Endodermal cell (in vitro differentiated cells): ENCODE data around the gene TIMP4. TPM values are rescaled to one million over a fixed set of nuclear protein-coding genes. Genes with fewer than 3 reads are reported as not detected.

Experiments used
- DNase-seq: peaks from one replicate; pipeline ENCODE4 v3.0.0-alpha.2; 2017
- H3K27ac ChIP-seq: 2 replicates; pipeline ENCODE4 v1.5.1; 2013; ENCODE audit warnings: mild to moderate bottlenecking, low read depth, low read length, moderate library complexity
- H3K27me3 ChIP-seq: 2 replicates; pipeline ENCODE4 v1.6.1; 2013; ENCODE audit warnings: mild to moderate bottlenecking, low read length, moderate library complexity; ENCODE audit not compliant: insufficient read depth, control insufficient read depth, poor library complexity, severe bottlenecking
- H3K36me3 ChIP-seq: 2 replicates; pipeline ENCODE4 v1.7.0; 2013; ENCODE audit warnings: mild to moderate bottlenecking, low read length, moderate library complexity; ENCODE audit not compliant: control insufficient read depth, insufficient read depth
- H3K4me1 ChIP-seq: one replicate; pipeline ENCODE4 v1.7.0; 2013; ENCODE audit warnings: low read length; ENCODE audit not compliant: control insufficient read depth, insufficient read depth
- H3K4me3 ChIP-seq: 2 replicates; pipeline ENCODE4 v1.5.1; 2013; ENCODE audit warnings: mild to moderate bottlenecking, low read length, moderate library complexity
- H3K9ac ChIP-seq: 2 replicates; pipeline ENCODE4 v1.6.1; 2013; ENCODE audit warnings: mild to moderate bottlenecking, low read length, moderate library complexity; ENCODE audit not compliant: poor library complexity, severe bottlenecking; ENCODE audit errors: extremely low read depth
- H3K9me3 ChIP-seq: 2 replicates; pipeline ENCODE4 v1.6.1; 2013; ENCODE audit warnings: mild to moderate bottlenecking, low read length, moderate library complexity; ENCODE audit not compliant: control insufficient read depth
- H3K27ac Mint-ChIP-seq: 2 replicates; pipeline ENCODE4 v1.8.0; 2020; ENCODE audit warnings: mixed read lengths
- H3K27me3 Mint-ChIP-seq: 2 replicates; pipeline ENCODE4 v1.8.0; 2021; ENCODE audit warnings: mild to moderate bottlenecking, mixed read lengths; ENCODE audit not compliant: insufficient read depth
- H3K36me3 Mint-ChIP-seq: 2 replicates; pipeline ENCODE4 v1.8.0; 2020; ENCODE audit warnings: low read depth, mixed read lengths
- H3K4me1 Mint-ChIP-seq: 2 replicates; pipeline ENCODE4 v1.8.0; 2020; ENCODE audit warnings: mixed read lengths
- H3K4me3 Mint-ChIP-seq: 2 replicates; pipeline ENCODE4 v1.8.0; 2020; ENCODE audit warnings: mild to moderate bottlenecking, moderate library complexity, mixed read lengths
- H3K9me3 Mint-ChIP-seq: 2 replicates; pipeline ENCODE4 v1.8.0; 2020; ENCODE audit warnings: mild to moderate bottlenecking, mixed read lengths
- WGBS, 2 experiments: methylation state at CpG; one replicate each; pipeline versions ENCODE4 v1.1.5 to v1.1.7; 2013; ENCODE audit warnings: missing lambda C conversion rate in 2 of 2, mixed read lengths in 1 of 2; ENCODE audit not compliant: insufficient coverage in 1 of 2, insufficient read length in 1 of 2; 5-methylcytosine and 5-hydroxymethylcytosine counted together
- total RNA-seq, 2 donors: library from RNA; stranded (reverse); fragmentation: NEBNext Ultra II Directional in 1 of 2; extraction: Animal tissue kit (Norgen Biotek cat#: 25700) in 1 of 2; gene quantifications; 2 replicates in 1 of 2; 3 replicates in 1 of 2; pipeline ENCODE4 v1.2.1, GENCODE V29; 2021
- TF ChIP-seq, protein P1 (sequence below): fragments of 200-600 bp; sonication (generic); conservative IDR thresholded peaks from 2 replicates; pipeline ENCODE4 v1.5.0; 2021; ENCODE audit warnings: antibody characterized with exemption, mild to moderate bottlenecking

TIMP4 gene
- total RNA-seq, 2 donors from 2014 or later: 4.4 TPM; not detected in 1

DNA sequence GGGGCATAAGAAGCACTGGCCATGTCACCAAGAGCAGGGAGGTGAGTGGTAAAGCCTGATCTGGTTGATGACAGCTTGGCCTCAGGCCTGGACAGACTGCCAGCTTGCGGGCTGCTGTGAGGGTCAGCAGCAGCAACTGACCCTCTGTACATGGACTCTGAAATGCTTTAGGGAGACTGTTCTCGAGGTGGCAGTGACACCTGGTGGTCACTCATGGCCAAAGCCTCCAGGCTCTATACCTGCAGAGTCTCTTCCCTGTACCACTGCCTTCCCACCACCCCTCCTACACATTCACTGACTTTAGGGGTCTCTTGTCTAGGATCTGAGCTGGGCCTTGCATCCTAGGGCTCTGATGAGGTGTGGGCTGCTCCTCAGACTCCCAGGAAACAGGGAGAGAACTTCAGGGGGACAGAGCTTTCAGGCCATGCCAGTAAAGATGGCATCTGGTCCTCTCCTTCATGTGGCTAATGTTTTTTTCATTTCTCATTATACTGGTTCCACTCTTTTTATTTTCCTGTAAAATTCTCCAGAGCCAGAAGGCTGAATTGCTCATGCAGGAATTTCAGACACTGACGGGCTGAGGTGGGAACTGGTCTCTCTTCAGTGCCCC is 17.2 kb upstream of the TIMP4 start:
- DNase-seq: peak; percentile 90
- peaks cover 22% of the 10 kb centered on the region for H3K9me3 Mint-ChIP-seq
- Histone ChIP-seq H3K9ac (no peak overlapping the region), H3K9me3 (peaks cover 25% of the 10 kb centered on the region), H3K27me3 (no peaks in the 10 kb centered on the region), H3K4me1 (no peaks in the 10 kb centered on the region), H3K4me3 (no peak overlapping the region), H3K27ac (no peak overlapping the region), H3K36me3 (peaks cover 5% of the 10 kb centered on the region)
- no peaks in the 10 kb centered on the region for H3K27me3 Mint-ChIP-seq
- TF ChIP-seq, protein P1, sequence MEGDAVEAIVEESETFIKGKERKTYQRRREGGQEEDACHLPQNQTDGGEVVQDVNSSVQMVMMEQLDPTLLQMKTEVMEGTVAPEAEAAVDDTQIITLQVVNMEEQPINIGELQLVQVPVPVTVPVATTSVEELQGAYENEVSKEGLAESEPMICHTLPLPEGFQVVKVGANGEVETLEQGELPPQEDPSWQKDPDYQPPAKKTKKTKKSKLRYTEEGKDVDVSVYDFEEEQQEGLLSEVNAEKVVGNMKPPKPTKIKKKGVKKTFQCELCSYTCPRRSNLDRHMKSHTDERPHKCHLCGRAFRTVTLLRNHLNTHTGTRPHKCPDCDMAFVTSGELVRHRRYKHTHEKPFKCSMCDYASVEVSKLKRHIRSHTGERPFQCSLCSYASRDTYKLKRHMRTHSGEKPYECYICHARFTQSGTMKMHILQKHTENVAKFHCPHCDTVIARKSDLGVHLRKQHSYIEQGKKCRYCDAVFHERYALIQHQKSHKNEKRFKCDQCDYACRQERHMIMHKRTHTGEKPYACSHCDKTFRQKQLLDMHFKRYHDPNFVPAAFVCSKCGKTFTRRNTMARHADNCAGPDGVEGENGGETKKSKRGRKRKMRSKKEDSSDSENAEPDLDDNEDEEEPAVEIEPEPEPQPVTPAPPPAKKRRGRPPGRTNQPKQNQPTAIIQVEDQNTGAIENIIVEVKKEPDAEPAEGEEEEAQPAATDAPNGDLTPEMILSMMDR: peak; percentile 93
- WGBS, 2 experiments: 64 to 73% methylated on average over 3 of the region's 3 CpGs
- H3K4me3 Mint-ChIP-seq: no peak overlapping the region
- no peaks in the 10 kb centered on the region for H3K4me1 Mint-ChIP-seq
- H3K36me3 Mint-ChIP-seq: peaks cover 25% of the 10 kb centered on the region
- no peak overlapping the region for H3K27ac Mint-ChIP-seq

DNA sequence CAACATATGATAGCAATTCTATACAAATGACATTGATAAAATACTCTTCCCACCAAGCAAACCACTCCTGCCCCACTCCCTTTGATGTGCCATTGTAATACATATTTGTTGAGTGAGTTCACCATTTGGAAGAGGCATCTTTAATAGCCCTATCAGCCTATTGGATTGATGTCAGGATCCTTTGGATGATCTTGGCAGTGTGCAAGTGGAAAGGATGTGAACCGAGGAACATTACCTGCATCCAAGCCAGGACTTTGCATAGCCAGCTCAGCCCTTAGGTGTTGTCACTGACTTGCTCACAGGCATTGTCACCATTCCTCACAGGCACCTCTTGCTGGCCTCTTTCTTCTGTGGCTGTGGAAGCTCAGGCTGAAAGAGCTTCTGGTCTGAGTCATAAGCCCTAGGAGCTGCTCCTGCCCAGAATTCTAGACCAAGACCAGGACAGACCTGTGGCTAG is 16.5 kb upstream of the TIMP4 start:
- peaks cover 33% of the 10 kb centered on the region for H3K36me3 Mint-ChIP-seq
- H3K9me3 Mint-ChIP-seq: peaks cover 22% of the 10 kb centered on the region
- H3K27ac Mint-ChIP-seq: no peak overlapping the region
- 92% methylated on average over 1 of the region's 1 CpG; no CpG with 5 or more reads in 1 of the 2 experiments for WGBS, 2 experiments
- Histone ChIP-seq H3K4me3 (no peak overlapping the region), H3K36me3 (peaks cover 5% of the 10 kb centered on the region), H3K9ac (no peak overlapping the region), H3K4me1 (no peaks in the 10 kb centered on the region), H3K27me3 (no peaks in the 10 kb centered on the region), H3K27ac (no peak overlapping the region), H3K9me3 (peaks cover 25% of the 10 kb centered on the region)
- DNase-seq: no peak
- TF ChIP-seq, protein P1: no peak
- no peak overlapping the region for H3K4me3 Mint-ChIP-seq
- H3K4me1 Mint-ChIP-seq: no peaks in the 10 kb centered on the region
- H3K27me3 Mint-ChIP-seq: no peaks in the 10 kb centered on the region

GRCh38 chr3:12170207-12170606 is 11.5 kb upstream of the TIMP4 start:
- TF ChIP-seq, protein P1: no peak

More at GRCh38 chr3:12170207-12170606, 11.5 kb upstream of the TIMP4 start:
- Mint-ChIP-seq H3K9me3 (peaks cover 22% of the 10 kb centered on the region), H3K27me3 (no peaks in the 10 kb centered on the region), H3K27ac (no peak overlapping the region), H3K4me3 (no peak overlapping the region), H3K4me1 (peaks cover 3% of the 10 kb centered on the region), H3K36me3 (peaks cover 42% of the 10 kb centered on the region)
- H3K4me1 ChIP-seq: no peaks in the 10 kb centered on the region
- H3K9ac ChIP-seq: no peak overlapping the region
- peaks cover 5% of the 10 kb centered on the region for H3K36me3 ChIP-seq
- no peaks in the 10 kb centered on the region for H3K27me3 ChIP-seq
- 79 to 89% methylated on average over 1 to 2 of the region's 2 CpGs for WGBS, 2 experiments
- H3K9me3 ChIP-seq: peaks cover 25% of the 10 kb centered on the region
- no peak for DNase-seq
- no peak overlapping the region for H3K4me3 ChIP-seq
- H3K27ac ChIP-seq: no peak overlapping the region
